Activated T-helper 1 cell treated with anti-CD3 and anti-CD28 coated beads, Interleukin-12 subunit alpha, Interleukin-12 subunit beta, Interleukin-2, Interleukin-4 antibody, amounts not matched to agents 30 ng/mL and 10 ng/mL and 1 ng/mL, durations not matched to agents 14 hours and 24 hours and 36 hours (primary cell): Measurements from ENCODE around the gene ENTREP1. TPM values are rescaled to one million over a fixed set of nuclear protein-coding genes. Genes with fewer than 3 reads are reported as not detected.
"Not testable (repeated sequence)": the region's sequence is repeated elsewhere in the genome, so short reads cannot be mapped to it uniquely, and the experiment has no call there.

Experiments
- DNase-seq: peaks from one replicate; pipeline ENCODE4 v3.0.0; 2021; ENCODE audit warnings: low spot score
- H3K27ac Mint-ChIP-seq: one replicate; pipeline ENCODE4 v1.8.0; 2021; ENCODE audit warnings: mild to moderate bottlenecking, mixed read lengths
- H3K27me3 Mint-ChIP-seq: one replicate; pipeline ENCODE4 v1.8.0; 2022; ENCODE audit warnings: mild to moderate bottlenecking, moderate library complexity, mixed read lengths; ENCODE audit not compliant: insufficient read depth
- H3K36me3 Mint-ChIP-seq: one replicate; pipeline ENCODE4 v1.8.0; 2021; ENCODE audit warnings: low read depth, mixed read lengths
- H3K4me1 Mint-ChIP-seq: one replicate; pipeline ENCODE4 v1.8.0; 2021; ENCODE audit warnings: low read depth, mixed read lengths
- H3K4me3 Mint-ChIP-seq: one replicate; pipeline ENCODE4 v1.8.0; 2021; ENCODE audit warnings: mild to moderate bottlenecking, moderate library complexity, mixed read lengths
- H3K9me3 Mint-ChIP-seq: one replicate; pipeline ENCODE4 v1.8.0; 2021; ENCODE audit warnings: mixed read lengths
- intact Hi-C: fragments of 100-400 bp; cut with micrococcal nuclease; formaldehyde crosslinking; loops from one replicate; pipeline ENCODE4 v1.15.1; 2024
- total RNA-seq: library from RNA; stranded (reverse); gene quantifications from 2 replicates; pipeline ENCODE4 v1.2.3, GENCODE V29; 2022

ENTREP1 gene
- total RNA-seq, 1 donor from 2014 or later = not detected

DNA sequence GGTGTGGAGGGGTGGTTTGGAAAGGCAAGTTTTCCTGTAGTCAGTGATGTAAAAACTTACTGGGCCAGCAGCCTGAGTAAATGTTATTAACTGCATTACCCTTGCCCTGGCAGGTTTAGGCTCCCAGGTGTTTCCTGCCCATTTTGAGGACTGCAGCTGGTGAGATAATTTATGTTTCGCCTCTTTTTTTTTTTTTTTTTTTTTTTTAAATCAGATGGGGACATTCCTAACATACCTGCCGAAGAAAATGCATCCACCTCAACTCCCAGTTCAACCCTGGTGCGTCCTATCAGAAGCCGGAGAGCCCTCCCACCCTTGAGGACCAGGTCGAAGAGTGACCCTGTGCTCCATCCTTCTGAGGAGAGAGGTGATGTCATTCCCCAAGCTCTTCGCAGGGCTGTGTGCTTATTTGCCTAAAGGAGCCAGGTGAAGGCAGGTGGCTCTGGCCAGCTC lies 60.6 kb downstream of the ENTREP1 start:
- Mint-ChIP-seq H3K4me1 (no peaks in the 10 kb centered on the region), H3K36me3 (no peaks in the 10 kb centered on the region), H3K9me3 (no peaks in the 10 kb centered on the region), H3K4me3 (no peak overlapping the region), H3K27me3 (peaks cover 11% of the 10 kb centered on the region), H3K27ac (no peak overlapping the region)
- DNase-seq = no peak
- intact Hi-C loops = no loop called here

DNA sequence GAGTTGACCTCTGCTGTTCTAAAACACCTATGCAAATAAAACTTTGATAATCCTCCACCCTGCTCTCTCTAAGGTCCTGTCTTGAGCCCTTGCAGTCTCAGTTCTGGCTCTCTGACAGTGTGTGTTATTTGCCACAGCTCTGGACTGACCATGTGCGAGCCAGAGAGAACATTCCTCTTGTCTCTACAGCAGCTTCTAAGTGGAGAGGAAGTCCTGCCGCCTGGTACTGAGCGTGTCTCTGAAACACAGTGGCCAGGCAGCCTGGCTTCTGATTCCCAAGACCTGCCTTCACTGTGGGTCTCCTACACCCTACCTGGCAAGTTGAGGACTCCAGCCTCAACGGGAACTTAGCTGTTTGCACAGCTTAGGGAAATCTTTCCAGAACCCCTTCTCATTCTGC lies 61.6 kb downstream of the ENTREP1 start:
- no peaks in the 10 kb centered on the region for H3K4me1 Mint-ChIP-seq
- H3K27ac Mint-ChIP-seq = no peak overlapping the region
- H3K36me3 Mint-ChIP-seq = no peaks in the 10 kb centered on the region
- H3K27me3 Mint-ChIP-seq = peaks cover 11% of the 10 kb centered on the region
- no peaks in the 10 kb centered on the region for H3K9me3 Mint-ChIP-seq
- no peak overlapping the region for H3K4me3 Mint-ChIP-seq
- intact Hi-C loops = no loop called here
- no peak for DNase-seq

GRCh38 chr9:69388596-69388995 lies 63.6 kb downstream of the ENTREP1 start:
- no peak for DNase-seq
- no peaks in the 10 kb centered on the region for H3K9me3 Mint-ChIP-seq
- peaks cover 11% of the 10 kb centered on the region for H3K27me3 Mint-ChIP-seq
- H3K4me1 Mint-ChIP-seq = no peaks in the 10 kb centered on the region
- H3K27ac Mint-ChIP-seq = no peak overlapping the region
- no peak overlapping the region for H3K4me3 Mint-ChIP-seq
- intact Hi-C loops = no loop called here
- H3K36me3 Mint-ChIP-seq = no peaks in the 10 kb centered on the region

GRCh38 chr9:69389437-69389995 lies 64.5 kb downstream of the ENTREP1 start:
- intact Hi-C loops = no loop called here
- H3K4me1 Mint-ChIP-seq = no peaks in the 10 kb centered on the region
- H3K36me3 Mint-ChIP-seq = no peaks in the 10 kb centered on the region
- no peak overlapping the region for H3K27ac Mint-ChIP-seq
- DNase-seq = no peak
- no peaks in the 10 kb centered on the region for H3K9me3 Mint-ChIP-seq
- H3K27me3 Mint-ChIP-seq = peaks cover 11% of the 10 kb centered on the region
- H3K4me3 Mint-ChIP-seq = no peak overlapping the region

DNA sequence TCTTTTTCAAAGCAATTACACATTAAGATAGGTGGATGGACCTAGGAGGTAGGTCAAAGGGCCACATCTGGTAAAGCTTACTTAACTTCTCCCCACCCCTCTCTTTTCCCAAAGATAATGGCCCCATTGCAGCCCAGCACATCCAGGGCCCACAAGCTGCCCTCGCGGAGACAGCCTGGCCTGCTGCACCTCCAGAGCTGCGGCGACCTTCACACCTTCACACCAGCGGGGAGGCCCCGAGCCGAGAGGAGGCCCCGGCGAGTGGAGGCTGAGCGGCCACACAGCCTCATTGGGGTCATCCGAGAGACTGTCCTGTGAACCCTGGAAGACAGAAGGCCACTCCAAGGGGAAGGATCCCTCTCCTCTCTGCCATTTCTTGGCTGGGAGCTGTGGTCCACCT lies 66.5 kb downstream of the ENTREP1 start:
- Mint-ChIP-seq H3K27me3 (peaks cover 7% of the 10 kb centered on the region), H3K9me3 (no peaks in the 10 kb centered on the region), H3K36me3 (no peaks in the 10 kb centered on the region), H3K4me1 (no peaks in the 10 kb centered on the region), H3K4me3 (no peak overlapping the region), H3K27ac (no peak overlapping the region)
- intact Hi-C loops = no loop called here
- DNase-seq = no peak

DNA sequence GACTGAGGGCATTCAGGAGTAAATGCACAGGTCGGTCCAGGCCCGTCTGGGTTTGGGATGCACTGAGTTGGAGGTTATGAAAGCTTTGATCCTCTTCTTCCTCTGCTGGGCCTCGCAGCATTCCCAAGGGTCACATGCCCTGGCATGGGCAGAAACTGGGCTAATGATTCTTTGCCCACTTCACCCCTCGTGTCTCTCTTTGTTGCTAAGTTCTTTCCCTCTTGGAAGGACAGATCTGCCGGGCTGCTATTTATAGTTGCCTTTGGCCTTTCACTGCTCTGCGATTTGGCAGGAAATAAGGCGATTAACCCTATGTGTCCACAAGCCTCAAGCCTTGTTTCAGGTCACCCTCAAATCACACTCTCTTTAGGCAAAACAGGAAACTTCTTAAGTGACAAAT lies 66.9 kb downstream of the ENTREP1 start:
- Mint-ChIP-seq H3K27ac (no peak overlapping the region), H3K4me3 (no peak overlapping the region), H3K36me3 (no peaks in the 10 kb centered on the region), H3K4me1 (no peaks in the 10 kb centered on the region), H3K9me3 (no peaks in the 10 kb centered on the region), H3K27me3 (peaks cover 7% of the 10 kb centered on the region)
- DNase-seq = no peak
- intact Hi-C loops = no loop called here

DNA sequence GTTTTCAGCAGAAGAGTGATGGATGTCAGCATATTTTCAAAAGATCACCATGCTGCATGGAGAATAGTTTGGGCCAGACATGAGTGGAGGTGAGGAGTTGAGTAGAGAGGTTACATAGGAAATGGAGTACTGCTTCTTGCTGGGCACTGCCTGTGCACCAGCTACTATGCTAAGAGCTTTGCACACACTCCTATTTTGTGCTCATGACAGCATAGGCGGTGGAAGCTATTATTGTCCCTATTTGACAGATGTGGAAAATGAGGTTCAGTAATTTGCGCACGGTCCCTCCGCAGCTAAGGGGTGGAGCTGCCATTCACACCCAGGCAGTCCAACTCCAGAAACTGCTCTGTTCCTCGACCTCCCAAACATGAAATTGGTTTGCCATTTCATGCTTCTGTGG lies 67.8 kb downstream of the ENTREP1 start:
- no peak overlapping the region for H3K27ac Mint-ChIP-seq
- no peaks in the 10 kb centered on the region for H3K9me3 Mint-ChIP-seq
- DNase-seq = no peak
- no peaks in the 10 kb centered on the region for H3K36me3 Mint-ChIP-seq
- H3K4me3 Mint-ChIP-seq = no peak overlapping the region
- H3K4me1 Mint-ChIP-seq = no peaks in the 10 kb centered on the region
- H3K27me3 Mint-ChIP-seq = peaks cover 5% of the 10 kb centered on the region
- intact Hi-C loops = no loop called here

- no peak overlapping the region for H3K27ac Mint-ChIP-seq
- H3K27me3 Mint-ChIP-seq = peaks cover 5% of the 10 kb centered on the region
- intact Hi-C loops = no loop called here
- no peaks in the 10 kb centered on the region for H3K36me3 Mint-ChIP-seq
- no peak overlapping the region for H3K4me3 Mint-ChIP-seq
- H3K4me1 Mint-ChIP-seq = no peaks in the 10 kb centered on the region
- H3K9me3 Mint-ChIP-seq = no peaks in the 10 kb centered on the region
- no peak for DNase-seq
Observed at GRCh38 chr9:69393425-69393824, 68.4 kb downstream of the ENTREP1 start.

GRCh38 chr9:69395718-69396117 lies 70.7 kb downstream of the ENTREP1 start:
- Mint-ChIP-seq H3K27me3 (peaks cover 3% of the 10 kb centered on the region), H3K4me1 (no peaks in the 10 kb centered on the region), H3K27ac (no peak overlapping the region), H3K36me3 (no peaks in the 10 kb centered on the region), H3K4me3 (no peak overlapping the region), H3K9me3 (no peaks in the 10 kb centered on the region)
- no peak for DNase-seq
- intact Hi-C loops = no loop called here

GRCh38 chr9:69396759-69397158 lies 71.7 kb downstream of the ENTREP1 start:
- Mint-ChIP-seq H3K4me3 (no peak overlapping the region), H3K9me3 (no peaks in the 10 kb centered on the region), H3K27me3 (peaks cover 3% of the 10 kb centered on the region), H3K36me3 (no peaks in the 10 kb centered on the region), H3K4me1 (no peaks in the 10 kb centered on the region), H3K27ac (no peak overlapping the region)
- intact Hi-C loops = no loop called here
- no peak for DNase-seq

DNA sequence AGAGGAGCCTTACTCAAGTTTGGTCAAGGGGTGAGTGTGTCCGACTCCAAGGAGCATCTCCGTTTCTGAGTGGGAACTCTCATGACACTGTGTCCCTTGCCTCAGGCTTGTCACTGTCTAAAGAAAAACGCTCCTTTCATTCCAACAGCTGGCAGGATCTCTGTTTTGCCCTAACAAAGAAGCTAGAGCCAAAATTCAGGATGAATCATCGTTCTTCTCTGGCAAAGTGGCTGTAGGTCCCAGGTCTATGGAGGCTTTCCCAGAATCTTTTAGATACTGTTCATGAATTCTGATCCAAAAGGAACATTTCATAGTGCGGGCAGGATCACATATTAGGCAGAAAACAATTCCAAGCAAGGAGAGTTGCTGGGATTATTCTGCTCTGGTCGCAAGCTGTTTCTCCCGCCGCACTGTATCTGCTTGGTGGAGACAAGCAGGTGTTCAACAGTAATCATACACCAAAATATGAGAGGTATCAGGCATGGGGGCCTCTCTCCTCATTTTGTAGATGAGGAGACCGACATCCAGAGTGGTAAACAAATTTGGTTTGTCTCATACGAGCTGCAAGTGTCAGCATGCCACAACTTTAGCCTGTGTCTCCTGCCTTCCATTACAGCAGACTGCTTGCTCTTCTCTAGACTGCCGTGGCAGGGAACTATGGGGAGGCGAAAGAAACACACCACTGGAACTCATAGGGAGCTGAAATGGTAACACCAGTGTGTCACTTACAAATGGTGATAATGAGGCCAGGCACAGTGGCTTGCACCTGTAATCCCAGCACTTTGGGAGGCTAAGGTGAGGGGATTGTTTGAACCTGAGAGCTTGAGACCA lies 72.6 kb downstream of the ENTREP1 start:
- H3K4me3 Mint-ChIP-seq = no peak overlapping the region
- H3K27ac Mint-ChIP-seq = no peak overlapping the region
- H3K27me3 Mint-ChIP-seq = peaks cover under 1% of the 10 kb centered on the region
- no peaks in the 10 kb centered on the region for H3K4me1 Mint-ChIP-seq
- DNase-seq = no peak
- H3K9me3 Mint-ChIP-seq = no peaks in the 10 kb centered on the region
- no peaks in the 10 kb centered on the region for H3K36me3 Mint-ChIP-seq
- intact Hi-C loops = no loop called here

GRCh38 chr9:69400470-69400869 lies 75.5 kb downstream of the ENTREP1 start:
- H3K4me3 Mint-ChIP-seq = no peak overlapping the region

DNA sequence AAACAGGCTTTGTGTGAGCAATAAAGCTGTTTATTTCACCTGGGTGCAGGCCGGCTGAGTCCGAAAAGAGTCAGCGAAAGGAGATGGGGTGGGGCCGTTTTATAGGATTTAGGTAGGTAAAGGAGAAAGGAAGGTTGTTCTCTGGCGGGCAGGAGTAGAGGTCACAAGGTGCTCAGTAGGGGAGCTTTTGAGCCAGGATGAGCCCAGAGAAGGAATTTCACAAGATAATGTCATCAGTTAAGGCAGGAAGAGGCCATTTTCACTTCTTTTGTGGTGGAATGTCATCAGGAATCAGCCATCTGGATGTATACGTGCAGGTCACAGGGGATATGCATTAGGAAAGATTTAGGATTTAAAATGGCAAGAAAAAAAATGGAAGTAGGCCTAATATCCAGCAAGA lies 84.9 kb downstream of the ENTREP1 start:
- H3K4me1 Mint-ChIP-seq, H3K27ac Mint-ChIP-seq, H3K27me3 Mint-ChIP-seq, H3K36me3 Mint-ChIP-seq, H3K4me3 Mint-ChIP-seq, DNase-seq, intact Hi-C loops, H3K9me3 Mint-ChIP-seq: not testable (repeated sequence)

More at GRCh38 chr9:69400470-69400869, 75.5 kb downstream of the ENTREP1 start:
- no peak overlapping the region for H3K27ac Mint-ChIP-seq
- no peaks in the 10 kb centered on the region for H3K36me3 Mint-ChIP-seq
- no peaks in the 10 kb centered on the region for H3K9me3 Mint-ChIP-seq
- no peak for DNase-seq
- H3K27me3 Mint-ChIP-seq = peaks cover 2% of the 10 kb centered on the region
- H3K4me1 Mint-ChIP-seq = no peaks in the 10 kb centered on the region
- intact Hi-C loops = no loop called here
